AG10803 (cell line): ENCODE data around the gene CD151.

Experiments
- DNase-seq: peaks from one replicate; pipeline ENCODE4 v3.0.0; 2010; ENCODE audit warnings: low read depth
- H3K4me3 ChIP-seq: 2 replicates; pipeline ENCODE4 v1.5.1; 2011; ENCODE audit warnings: mild to moderate bottlenecking, low read length, control low read depth
- CTCF ChIP-seq: conservative IDR thresholded peaks from 2 replicates; pipeline ENCODE4 v1.5.1; 2011; ENCODE audit warnings: mild to moderate bottlenecking, low read length, control low read depth, inconsistent platforms

The CD151 gene

GRCh38 chr11:836700-837099, 3.9 kb downstream of the CD151 start:
- no peak overlapping the region for H3K4me3 ChIP-seq
- TF ChIP-seq CTCF = no peak

GRCh38 chr11:837189-837989, 4.6 kb downstream of the CD151 start:
- TF ChIP-seq CTCF = no peak
- H3K4me3 ChIP-seq = no peak overlapping the region
- no peak for DNase-seq

More at GRCh38 chr11:836700-837099, 3.9 kb downstream of the CD151 start:
- no peak for DNase-seq

GRCh38 chr11:837990-838307, 5.2 kb downstream of the CD151 start:
- no peak for TF ChIP-seq CTCF
- H3K4me3 ChIP-seq = no peak overlapping the region
- no peak for DNase-seq

GRCh38 chr11:838441-839279, 5.9 kb downstream of the CD151 start:
- TF ChIP-seq CTCF = peak; percentile 34
- DNase-seq = peak; percentile 41
- H3K4me3 ChIP-seq = no peak overlapping the region

- DNase-seq = no peak
- no peak for TF ChIP-seq CTCF
- H3K4me3 ChIP-seq = no peak overlapping the region
Measured at GRCh38 chr11:839280-839623, 6.5 kb downstream of the CD151 start.

GRCh38 chr11:839875-840617, 7.3 kb downstream of the CD151 start:
- DNase-seq = no peak
- peak overlapping the region; percentile 94 for H3K4me3 ChIP-seq
- TF ChIP-seq CTCF = peak; percentile 40
